Mesodermal cell (in vitro differentiated cells): ENCODE data around the gene ABCB9.
"Not testable (repeated sequence)": the region's sequence is repeated elsewhere in the genome, so short reads cannot be mapped to it uniquely, and the experiment has no call there.

Experiments
- H3K27ac ChIP-seq: 2 replicates; pipeline ENCODE4 v1.7.0; 2013; ENCODE audit warnings: mild to moderate bottlenecking, low read depth, low read length, moderate library complexity; ENCODE audit not compliant: severe bottlenecking
- H3K36me3 ChIP-seq: 2 replicates; pipeline ENCODE4 v1.7.1; 2013; ENCODE audit warnings: mild to moderate bottlenecking, low read length, moderate library complexity; ENCODE audit not compliant: control insufficient read depth, insufficient read depth
- H3K4me1 ChIP-seq: one replicate; pipeline ENCODE4 v1.7.1; 2013; ENCODE audit warnings: mild to moderate bottlenecking, low read length; ENCODE audit not compliant: insufficient read depth, control insufficient read depth, poor library complexity, severe bottlenecking
- H3K4me3 ChIP-seq: 2 replicates; pipeline ENCODE4 v1.7.0; 2013; ENCODE audit warnings: low read length, control low read depth, mild to moderate bottlenecking; ENCODE audit not compliant: insufficient read depth, poor library complexity, severe bottlenecking; ENCODE audit errors: extremely low read depth
- H3K9me3 ChIP-seq: 2 replicates; pipeline ENCODE4 v1.7.1; 2013; ENCODE audit warnings: mild to moderate bottlenecking, low read length, moderate library complexity; ENCODE audit not compliant: control insufficient read depth
- WGBS, 2 experiments: methylation state at CpG; one replicate each; pipeline ENCODE4 v1.1.5; 2013; ENCODE audit warnings: missing lambda C conversion rate in 2 of 2; ENCODE audit not compliant: insufficient coverage in 2 of 2; 5-methylcytosine and 5-hydroxymethylcytosine counted together

Gene ABCB9

DNA sequence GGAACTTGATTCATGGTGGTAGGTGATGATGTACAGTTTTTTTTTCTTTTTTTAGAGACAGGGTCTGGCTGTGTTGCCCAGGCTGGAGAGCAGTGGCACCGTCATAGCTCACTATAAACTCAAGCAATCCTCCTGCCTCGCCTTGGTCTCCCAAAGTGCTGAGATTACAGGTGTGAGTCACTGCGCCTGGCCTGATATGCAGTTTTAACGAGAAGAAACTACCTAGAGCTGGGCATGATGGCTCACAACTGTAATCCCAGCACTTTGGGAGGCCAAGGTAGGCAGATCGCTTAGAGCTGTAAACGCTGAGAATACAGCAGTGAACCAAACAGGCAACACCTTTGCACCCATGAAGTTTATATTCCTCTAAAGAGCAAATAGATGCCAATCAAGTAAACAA lies 57.3 kb downstream of the ABCB9 start:
- Histone ChIP-seq H3K9me3 (no peaks in the 10 kb centered on the region), H3K36me3 (no peaks in the 10 kb centered on the region), H3K4me3 (no peak overlapping the region), H3K4me1 (no peaks in the 10 kb centered on the region), H3K27ac (no peak overlapping the region)
- WGBS, 2 experiments, result 91 to 97% methylated on average over 4 of the region's 6 CpGs

- H3K4me1 ChIP-seq, H3K27ac ChIP-seq, H3K4me3 ChIP-seq, H3K36me3 ChIP-seq, H3K9me3 ChIP-seq: not testable (repeated sequence)
- 85 to 100% methylated on average over 1 to 2 of the region's 5 CpGs for WGBS, 2 experiments
These were observed 61.0 kb downstream of the ABCB9 start for GRCh38 chr12:122905258-122905657.

DNA sequence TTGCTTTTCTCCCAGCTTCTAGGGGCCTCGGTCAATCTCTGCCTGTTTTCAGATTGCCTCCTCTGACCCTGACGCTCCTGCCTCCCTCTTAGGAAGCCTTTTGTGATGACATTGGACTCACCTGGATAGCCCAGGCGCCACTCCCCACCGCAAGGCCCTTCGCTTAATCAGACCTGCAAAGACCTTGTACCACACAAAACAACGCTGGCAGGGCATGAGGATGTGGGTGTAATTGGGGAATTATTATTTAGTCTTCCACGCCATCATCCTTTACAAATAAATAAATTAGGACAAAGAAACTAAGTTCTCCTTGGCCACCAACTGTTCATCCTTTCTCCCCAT lies 62.6 kb downstream of the ABCB9 start:
- H3K9me3 ChIP-seq, result no peaks in the 10 kb centered on the region
- no peak overlapping the region for H3K27ac ChIP-seq
- H3K4me3 ChIP-seq, result no peak overlapping the region
- 60 to 66% methylated on average over 3 of the region's 7 CpGs for WGBS, 2 experiments
- no peaks in the 10 kb centered on the region for H3K36me3 ChIP-seq
- peaks cover 5% of the 10 kb centered on the region for H3K4me1 ChIP-seq

DNA sequence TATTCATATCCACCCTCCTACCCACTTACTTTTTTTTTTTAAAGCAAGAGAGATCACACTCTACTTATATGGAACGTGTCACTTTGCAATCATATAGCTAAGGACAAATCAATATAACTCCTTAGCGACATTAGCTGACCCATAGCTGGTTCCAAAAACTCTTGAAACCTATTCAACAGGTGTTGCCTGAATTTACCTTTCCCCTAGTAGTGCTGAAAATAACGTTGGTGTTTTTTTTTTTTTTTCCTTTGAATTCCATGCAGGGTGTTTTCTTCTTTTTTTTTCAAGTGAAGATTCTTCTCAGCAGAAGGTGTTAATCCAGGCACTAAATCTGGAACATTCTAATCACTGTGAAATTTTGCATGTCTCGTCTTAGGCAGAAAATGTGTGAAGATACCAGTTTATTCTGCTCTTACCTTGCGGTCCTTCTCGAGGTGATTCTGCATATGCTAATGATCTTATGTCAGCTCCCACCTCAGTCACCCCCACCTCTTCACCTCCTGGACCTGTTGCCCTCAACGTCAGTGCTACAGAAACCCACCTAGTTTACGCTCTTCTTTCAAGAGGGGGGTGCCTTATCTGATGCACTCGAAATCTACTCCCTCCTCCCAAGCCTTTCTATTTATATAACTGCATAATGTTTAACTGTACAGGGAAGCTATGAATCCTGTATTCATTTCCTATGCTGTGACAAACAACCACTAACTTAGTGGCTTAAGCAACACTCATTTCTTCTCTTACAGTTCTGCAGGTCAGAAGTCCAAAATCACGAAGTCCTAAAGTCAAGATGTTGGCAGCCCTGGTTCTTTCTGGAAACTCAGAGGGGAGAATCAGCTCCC lies 63.2 kb downstream of the ABCB9 start:
- no peak overlapping the region for H3K27ac ChIP-seq
- 38 to 43% methylated on average over 5 to 6 of the region's 10 CpGs for WGBS, 2 experiments
- H3K36me3 ChIP-seq, result no peaks in the 10 kb centered on the region
- H3K9me3 ChIP-seq, result no peaks in the 10 kb centered on the region
- H3K4me1 ChIP-seq, result peaks cover 5% of the 10 kb centered on the region
- no peak overlapping the region for H3K4me3 ChIP-seq

- no peak overlapping the region for H3K27ac ChIP-seq
- WGBS, 2 experiments, result 95 to 100% methylated on average over 1 to 4 of the region's 6 CpGs
- H3K36me3 ChIP-seq, result no peaks in the 10 kb centered on the region
These were observed 66.4 kb downstream of the ABCB9 start for GRCh38 chr12:122899887-122900286.

DNA sequence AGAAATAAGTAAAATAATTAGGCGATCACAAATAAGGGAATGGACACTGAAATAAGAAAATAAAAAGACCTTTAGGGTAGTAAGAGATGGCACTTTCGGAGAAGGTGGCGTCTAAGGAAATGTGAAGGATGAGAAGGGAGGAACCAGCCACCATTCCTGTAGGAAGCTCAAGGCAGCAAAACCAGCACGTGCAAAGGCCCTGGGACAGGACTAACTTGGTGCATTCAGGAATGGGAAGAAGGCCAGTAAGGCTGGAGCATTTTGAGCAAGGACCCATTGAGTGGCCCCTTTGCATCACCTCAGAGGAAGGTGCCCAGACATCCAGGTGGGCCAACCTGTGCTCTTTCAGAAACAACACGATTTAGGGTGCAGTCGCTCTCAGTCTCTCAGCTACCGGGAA lies 69.6 kb downstream of the ABCB9 start:
- H3K4me1 ChIP-seq, result peaks cover 24% of the 10 kb centered on the region
- no peak overlapping the region for H3K4me3 ChIP-seq
- H3K9me3 ChIP-seq, result no peaks in the 10 kb centered on the region
- peaks cover 5% of the 10 kb centered on the region for H3K36me3 ChIP-seq
- 94% methylated on average over 5 to 7 of the region's 7 CpGs for WGBS, 2 experiments
- H3K27ac ChIP-seq, result no peak overlapping the region

More at GRCh38 chr12:122899887-122900286, 66.4 kb downstream of the ABCB9 start:
- Histone ChIP-seq H3K9me3 (no peaks in the 10 kb centered on the region), H3K4me1 (peaks cover 5% of the 10 kb centered on the region), H3K4me3 (no peak overlapping the region)

GRCh38 chr12:122895704-122896636 lies 70.3 kb downstream of the ABCB9 start, which contains the start of gene VPS37B:
TSS of gene VPS37B (minus strand) at chr12:122896124. CDS start at chr12:122896062, 62 bp downstream.
- 18 to 23% methylated on average over 59 to 74 of the region's 81 CpGs for WGBS, 2 experiments
- H3K4me3 ChIP-seq, result peak within 1 kb of the TSS; percentile 88
- peaks cover 5% of the 10 kb centered on the region for H3K36me3 ChIP-seq
- peaks cover 30% of the 10 kb centered on the region for H3K4me1 ChIP-seq
- H3K27ac ChIP-seq, result peak within 1 kb of the TSS; percentile 47
- no peaks in the 10 kb centered on the region for H3K9me3 ChIP-seq

DNA sequence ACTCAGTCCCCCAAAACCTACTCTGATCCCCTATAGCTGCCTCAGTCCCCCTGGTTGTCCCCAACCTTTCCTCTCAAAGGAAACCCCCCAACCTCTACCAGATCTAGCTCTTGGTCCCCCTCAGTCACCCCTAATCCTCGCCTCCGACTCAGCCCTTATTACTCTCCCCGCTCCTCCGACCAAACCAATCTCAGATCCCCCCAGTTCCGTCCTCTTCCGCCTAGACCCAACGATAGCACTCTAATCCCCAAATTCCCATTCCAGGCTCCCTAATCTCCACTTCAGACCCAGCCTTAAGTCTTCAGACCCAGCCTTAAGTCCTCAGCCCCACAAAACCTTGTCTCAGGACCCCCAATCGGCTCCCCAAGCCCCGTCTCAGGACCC lies 71.0 kb downstream of the ABCB9 start:
- H3K9me3 ChIP-seq, result no peaks in the 10 kb centered on the region
- peak overlapping the region; percentile 88 for H3K4me3 ChIP-seq
- peaks cover 35% of the 10 kb centered on the region for H3K4me1 ChIP-seq
- H3K27ac ChIP-seq, result peak overlapping the region; percentile 47
- peaks cover 5% of the 10 kb centered on the region for H3K36me3 ChIP-seq
- WGBS, 2 experiments, result 34 to 63% methylated on average over 7 to 8 of the region's 9 CpGs

GRCh38 chr12:122894193-122895121 lies 71.8 kb downstream of the ABCB9 start:
- Histone ChIP-seq H3K4me1 (peaks cover 35% of the 10 kb centered on the region), H3K27ac (no peak overlapping the region), H3K36me3 (peaks cover 5% of the 10 kb centered on the region), H3K9me3 (no peaks in the 10 kb centered on the region), H3K4me3 (peak overlapping the region; percentile 88)
- WGBS, 2 experiments, result 81 to 82% methylated on average over 13 to 14 of the region's 15 CpGs
